ENCODE data around the gene CETP. TPM values are rescaled to one million over a fixed set of nuclear protein-coding genes. Genes with fewer than 3 reads are reported as not detected.
"Not testable (repeated sequence)": the region's sequence is repeated elsewhere in the genome, so short reads cannot be mapped to it uniquely, and the experiment has no call there.

The CETP gene
- total RNA-seq, 1 donor: not detected

DNA sequence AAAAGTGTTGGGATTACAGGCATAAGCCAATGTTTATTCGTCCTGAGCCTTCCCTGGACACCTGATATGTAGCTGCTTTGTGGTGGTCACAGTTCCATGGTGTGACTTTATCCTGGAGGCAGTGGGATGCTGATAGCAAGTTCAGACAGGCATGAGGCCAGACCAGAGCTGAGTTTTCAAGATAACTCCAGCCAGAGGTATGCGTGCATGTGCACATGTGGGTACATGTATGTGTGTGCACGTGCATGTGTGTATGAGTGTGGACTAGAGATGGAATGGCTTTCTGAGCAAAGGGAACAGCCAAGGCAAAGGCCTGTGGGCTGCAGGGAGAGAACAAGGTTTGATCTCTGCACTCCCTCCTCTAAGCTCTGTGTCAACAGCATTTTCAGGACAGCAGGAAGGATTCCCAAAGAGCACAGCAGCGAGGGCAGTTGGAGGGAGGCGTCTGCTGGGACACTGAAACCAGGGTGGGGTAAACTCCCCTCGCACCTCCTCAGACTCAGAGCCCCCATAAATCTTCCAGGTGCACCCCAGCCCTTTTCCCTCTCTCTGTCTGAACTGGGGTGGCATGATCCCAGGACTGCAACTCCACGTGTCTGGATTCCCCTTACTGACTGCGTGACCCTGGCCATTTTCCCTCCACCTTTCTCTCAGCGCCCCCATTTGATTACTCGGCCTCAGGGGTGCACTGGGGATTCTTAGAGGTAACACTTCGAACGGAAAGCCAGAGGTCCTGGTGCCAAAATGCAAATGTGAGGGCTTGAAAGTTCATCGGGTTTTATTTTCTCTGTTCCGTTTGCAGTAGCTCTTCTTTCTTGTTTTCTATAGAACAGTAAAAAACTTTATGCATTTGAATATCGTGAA lies 42.9 kb downstream of the CETP start:
- DNase-seq (ENCODE audit: low read depth): no peak
- H3K4me3 ChIP-seq (ENCODE audit: low read depth, low read length): no peak overlapping the region
- TF ChIP-seq, protein P1, sequence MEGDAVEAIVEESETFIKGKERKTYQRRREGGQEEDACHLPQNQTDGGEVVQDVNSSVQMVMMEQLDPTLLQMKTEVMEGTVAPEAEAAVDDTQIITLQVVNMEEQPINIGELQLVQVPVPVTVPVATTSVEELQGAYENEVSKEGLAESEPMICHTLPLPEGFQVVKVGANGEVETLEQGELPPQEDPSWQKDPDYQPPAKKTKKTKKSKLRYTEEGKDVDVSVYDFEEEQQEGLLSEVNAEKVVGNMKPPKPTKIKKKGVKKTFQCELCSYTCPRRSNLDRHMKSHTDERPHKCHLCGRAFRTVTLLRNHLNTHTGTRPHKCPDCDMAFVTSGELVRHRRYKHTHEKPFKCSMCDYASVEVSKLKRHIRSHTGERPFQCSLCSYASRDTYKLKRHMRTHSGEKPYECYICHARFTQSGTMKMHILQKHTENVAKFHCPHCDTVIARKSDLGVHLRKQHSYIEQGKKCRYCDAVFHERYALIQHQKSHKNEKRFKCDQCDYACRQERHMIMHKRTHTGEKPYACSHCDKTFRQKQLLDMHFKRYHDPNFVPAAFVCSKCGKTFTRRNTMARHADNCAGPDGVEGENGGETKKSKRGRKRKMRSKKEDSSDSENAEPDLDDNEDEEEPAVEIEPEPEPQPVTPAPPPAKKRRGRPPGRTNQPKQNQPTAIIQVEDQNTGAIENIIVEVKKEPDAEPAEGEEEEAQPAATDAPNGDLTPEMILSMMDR (IDR thresholded peaks at IDR 0.05; ENCODE audit: insufficient read depth, low read length): no peak

DNA sequence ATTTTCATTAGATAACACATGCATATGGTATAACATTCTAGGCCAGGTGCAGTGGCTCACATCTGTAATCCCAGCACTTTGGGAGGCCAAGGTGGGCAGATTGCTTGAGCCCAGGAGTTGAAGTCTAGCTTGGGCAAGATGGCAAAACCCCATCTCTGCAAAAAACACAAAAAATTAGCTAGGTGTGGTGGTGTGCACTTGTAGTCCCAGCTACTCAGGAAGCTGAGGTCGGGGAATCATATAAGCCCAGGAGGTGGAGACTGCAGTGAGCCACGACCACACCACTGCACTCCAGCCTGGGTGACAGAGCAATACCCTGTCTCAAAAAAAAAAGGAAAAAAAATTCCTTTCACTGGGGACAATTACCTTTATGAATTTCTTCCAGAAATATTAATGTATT lies 43.8 kb downstream of the CETP start:
- not testable (repeated sequence) for H3K4me3 ChIP-seq (ENCODE audit: low read depth, low read length); DNase-seq (ENCODE audit: low read depth)

DNA sequence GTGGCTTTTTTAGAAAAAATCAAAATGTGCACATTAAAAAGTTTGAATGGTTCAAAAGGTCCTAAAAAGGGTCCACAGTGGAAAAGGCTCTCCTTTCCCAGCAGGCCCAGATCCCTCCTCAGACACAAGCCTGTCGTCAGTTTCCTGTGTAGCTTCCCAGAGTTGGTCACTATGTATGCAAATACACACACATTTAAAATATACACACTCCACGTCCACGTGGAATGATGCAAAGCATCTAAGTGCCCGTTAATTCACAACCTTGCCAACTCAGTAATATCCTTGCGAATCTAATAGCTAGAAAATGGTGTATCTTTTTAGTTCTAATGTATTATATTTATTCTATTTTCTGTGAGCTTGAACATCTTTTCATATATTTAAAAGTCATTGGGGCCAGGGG lies 45.3 kb downstream of the CETP start:
- TF ChIP-seq, protein P1 (IDR thresholded peaks at IDR 0.05; ENCODE audit: insufficient read depth, low read length): no peak
- DNase-seq (ENCODE audit: low read depth): no peak
- H3K4me3 ChIP-seq (ENCODE audit: low read depth, low read length): no peak overlapping the region

DNA sequence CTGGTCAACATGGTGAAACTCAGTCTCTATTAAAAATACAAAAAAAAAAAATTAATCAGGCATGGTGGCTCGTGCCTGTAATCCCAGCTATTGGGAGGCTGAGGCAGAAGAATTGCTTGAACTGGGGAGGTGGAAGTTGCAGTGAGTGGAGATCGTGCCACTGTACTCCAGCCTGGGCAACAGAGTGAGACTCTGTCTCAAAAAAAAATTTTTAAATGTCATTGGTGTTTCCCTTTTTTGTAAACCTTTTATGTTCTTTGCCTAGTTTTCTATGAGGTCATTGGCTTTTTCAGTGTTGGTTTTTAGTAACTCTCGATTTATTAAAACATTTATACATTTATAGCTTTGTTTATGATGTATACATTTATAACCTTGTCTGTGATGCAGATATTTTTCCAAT lies 45.8 kb downstream of the CETP start:
- no peak for DNase-seq (ENCODE audit: low read depth)
- TF ChIP-seq, protein P1 (IDR thresholded peaks at IDR 0.05; ENCODE audit: insufficient read depth, low read length): no peak
- no peak overlapping the region for H3K4me3 ChIP-seq (ENCODE audit: low read depth, low read length)

DNA sequence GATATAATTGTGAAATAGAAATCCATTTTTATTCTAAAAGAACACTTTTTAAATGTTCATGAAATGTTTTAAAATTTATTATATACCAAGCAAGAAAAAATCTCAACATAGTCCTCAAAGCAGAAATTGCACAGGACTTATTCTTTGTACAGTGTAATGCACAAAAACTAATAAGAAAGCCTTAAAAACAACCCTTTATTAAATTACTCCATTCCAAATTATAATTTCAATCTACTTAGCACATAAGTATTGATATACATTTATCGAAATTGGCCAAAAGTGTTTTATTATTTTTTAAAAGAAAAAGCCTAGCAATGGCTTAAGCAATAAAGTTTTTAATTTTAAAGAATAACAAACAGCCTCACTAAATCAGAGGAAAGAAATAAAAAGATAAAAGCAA lies 46.7 kb downstream of the CETP start:
- TF ChIP-seq, protein P1 (IDR thresholded peaks at IDR 0.05; ENCODE audit: insufficient read depth, low read length): no peak
- DNase-seq (ENCODE audit: low read depth): no peak
- no peak overlapping the region for H3K4me3 ChIP-seq (ENCODE audit: low read depth, low read length)

DNA sequence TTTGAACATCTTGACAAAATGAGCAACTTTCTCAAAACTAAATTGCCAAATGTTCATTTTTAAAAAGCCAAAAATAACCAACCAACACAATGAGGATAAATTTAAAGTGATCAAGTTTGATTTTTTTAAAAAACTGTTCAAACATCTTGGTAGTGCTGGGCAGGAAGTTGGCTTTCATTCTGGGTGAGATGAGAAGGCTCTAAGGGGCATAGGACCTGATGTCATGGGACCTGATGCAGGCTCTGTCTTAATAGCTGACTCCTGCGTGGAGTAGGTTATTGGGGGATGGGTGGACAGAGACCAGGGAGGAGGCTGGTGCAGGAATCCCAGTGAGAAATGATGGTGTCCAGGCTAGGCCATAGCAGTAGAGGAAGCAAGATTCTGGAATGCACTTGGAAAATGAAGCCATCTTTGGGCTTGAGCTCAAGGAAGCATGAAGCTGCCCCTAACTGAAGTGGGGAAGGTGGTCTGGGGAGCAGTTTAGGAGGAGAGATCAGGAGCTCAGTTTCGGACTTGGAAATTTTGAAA lies 48.0 kb downstream of the CETP start:
- no peak for DNase-seq (ENCODE audit: low read depth)
- TF ChIP-seq, protein P1 (IDR thresholded peaks at IDR 0.05; ENCODE audit: insufficient read depth, low read length): no peak
- H3K4me3 ChIP-seq (ENCODE audit: low read depth, low read length): no peak overlapping the region

DNA sequence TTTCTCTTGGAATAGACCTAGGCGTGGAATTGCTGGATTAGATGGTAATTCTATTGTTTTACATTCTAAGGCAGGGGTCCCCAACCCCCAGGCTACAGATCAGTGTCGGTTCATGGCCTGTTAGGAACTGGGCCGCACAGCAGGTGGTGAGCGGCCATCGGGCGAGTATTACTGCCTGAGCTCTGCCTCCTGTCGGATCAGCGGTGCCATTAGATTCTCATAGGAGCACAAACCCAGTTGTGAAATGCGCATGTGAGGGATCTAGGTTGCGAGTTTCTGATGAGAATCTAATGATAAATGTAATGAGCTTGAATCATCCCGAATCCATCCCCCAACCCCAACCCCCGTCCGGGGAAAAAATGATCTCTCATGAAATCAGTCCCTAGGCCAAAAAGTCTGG lies 50.6 kb downstream of the CETP start:
- no peak for DNase-seq (ENCODE audit: low read depth)
- TF ChIP-seq, protein P1 (IDR thresholded peaks at IDR 0.05; ENCODE audit: insufficient read depth, low read length): no peak
- no peak overlapping the region for H3K4me3 ChIP-seq (ENCODE audit: low read depth, low read length)

All from fibroblast of the aortic adventitia (primary cell).